Trophoblast cell (in vitro differentiated cells and primary cell): ENCODE data around the gene ADA.
A peak's percentile ranks its signal among the peaks of the same experiment; 100 is the strongest.

ENCODE experiments used
- DNase-seq, 2 donors: peaks; one replicate each; pipeline ENCODE4 v3.0.0-alpha.2; 2016
- H2AFZ ChIP-seq: 2 replicates; pipeline ENCODE4 v1.6.1; 2013; ENCODE audit warnings: low read length, moderate library complexity, mild to moderate bottlenecking; ENCODE audit not compliant: insufficient read depth, poor library complexity
- H2AK5ac ChIP-seq: 2 replicates; pipeline ENCODE4 v1.6.1; 2013; ENCODE audit warnings: mild to moderate bottlenecking, low read length
- H2BK120ac ChIP-seq: 2 replicates; pipeline ENCODE4 v1.6.1; 2013; ENCODE audit warnings: low read length, mild to moderate bottlenecking, moderate library complexity; ENCODE audit not compliant: insufficient read depth, poor library complexity
- H2BK12ac ChIP-seq: 2 replicates; pipeline ENCODE4 v1.6.1; 2013; ENCODE audit warnings: mild to moderate bottlenecking, low read length, moderate library complexity
- H2BK5ac ChIP-seq: 2 replicates; pipeline ENCODE4 v1.6.1; 2013; ENCODE audit warnings: low read length, low read depth, moderate library complexity, mild to moderate bottlenecking; ENCODE audit not compliant: poor library complexity
- H3K14ac ChIP-seq: 2 replicates; pipeline ENCODE4 v1.6.1; 2013; ENCODE audit warnings: mild to moderate bottlenecking, low read length
- H3K18ac ChIP-seq: 2 replicates; pipeline ENCODE4 v1.6.1; 2013; ENCODE audit warnings: mild to moderate bottlenecking, low read length
- H3K23ac ChIP-seq: 2 replicates; pipeline ENCODE4 v1.6.1; 2013; ENCODE audit warnings: low read length
- H3K27ac ChIP-seq: 2 replicates; pipeline ENCODE4 v1.5.1; 2013; ENCODE audit warnings: low read depth, mild to moderate bottlenecking, inconsistent platforms, low read length, moderate library complexity
- H3K27me3 ChIP-seq: 2 replicates; pipeline ENCODE4 v1.6.1; 2013; ENCODE audit warnings: inconsistent platforms, mild to moderate bottlenecking, low read length, moderate library complexity; ENCODE audit not compliant: insufficient read depth
- H3K36me3 ChIP-seq, 2 experiments: 1 replicate in 1 of 2; 2 replicates in 1 of 2; pipeline ENCODE4 v1.6.1; 2013; ENCODE audit warnings: low read length in 2 of 2, mild to moderate bottlenecking in 2 of 2, moderate library complexity in 1 of 2; ENCODE audit not compliant: insufficient read depth in 2 of 2, control insufficient read depth in 1 of 2
- H3K4ac ChIP-seq: 2 replicates; pipeline ENCODE4 v1.6.1; 2013; ENCODE audit warnings: low read depth, mild to moderate bottlenecking, low read length, moderate library complexity
- H3K4me1 ChIP-seq, 2 experiments: 1 replicate in 1 of 2; 2 replicates in 1 of 2; pipeline ENCODE4 v1.6.1; 2013; ENCODE audit warnings: low read length in 2 of 2, mild to moderate bottlenecking in 2 of 2, moderate library complexity in 1 of 2; ENCODE audit not compliant: insufficient read depth in 2 of 2, control insufficient read depth in 1 of 2
- H3K4me2 ChIP-seq: 2 replicates; pipeline ENCODE4 v1.6.1; 2013; ENCODE audit warnings: inconsistent platforms, mild to moderate bottlenecking, low read length, moderate library complexity
- H3K4me3 ChIP-seq: 2 replicates; pipeline ENCODE4 v1.5.1; 2013; ENCODE audit warnings: mild to moderate bottlenecking, low read depth, low read length, inconsistent platforms
- H3K79me1 ChIP-seq: one replicate; pipeline ENCODE4 v1.6.1; 2013; ENCODE audit warnings: low read length
- H3K79me2 ChIP-seq: 2 replicates; pipeline ENCODE4 v1.6.1; 2013; ENCODE audit warnings: low read length, mild to moderate bottlenecking; ENCODE audit not compliant: control insufficient read depth, insufficient read depth, poor library complexity
- H3K9ac ChIP-seq: 2 replicates; pipeline ENCODE4 v1.6.1; 2013; ENCODE audit warnings: mild to moderate bottlenecking, low read length
- H3K9me3 ChIP-seq: 2 replicates; pipeline ENCODE4 v1.6.1; 2013; ENCODE audit warnings: low read depth, mild to moderate bottlenecking, control low read depth, inconsistent platforms, low read length; ENCODE audit not compliant: insufficient read depth
- H4K12ac ChIP-seq: 2 replicates; pipeline ENCODE4 v1.6.1; 2013; ENCODE audit warnings: low read depth, mild to moderate bottlenecking, low read length, moderate library complexity
- H4K8ac ChIP-seq: 2 replicates; pipeline ENCODE4 v1.6.1; 2013; ENCODE audit warnings: low read depth, mild to moderate bottlenecking, low read length, moderate library complexity
- H4K91ac ChIP-seq: one replicate; pipeline ENCODE4 v1.6.1; 2013; ENCODE audit warnings: low read depth, mild to moderate bottlenecking, low read length, moderate library complexity
- WGBS: extraction: QIAGEN DNeasy Blood & Tissue Kit; methylation state at CpG from one replicate; pipeline ENCODE4 v1.1.7; 2013; ENCODE audit warnings: missing lambda C conversion rate; ENCODE audit not compliant: insufficient read length, insufficient coverage; ENCODE audit errors: extremely low coverage; 5-methylcytosine and 5-hydroxymethylcytosine counted together

Gene ADA

GRCh38 chr20:44600758-44601201 lies 50.7 kb downstream of the ADA start:
- H4K12ac ChIP-seq, result no peak overlapping the region
- H2BK12ac ChIP-seq, result peak overlapping the region; percentile 85
- H3K4ac ChIP-seq, result no peak overlapping the region
- H4K8ac ChIP-seq, result no peak overlapping the region
- no peak overlapping the region for H3K23ac ChIP-seq
- WGBS, result no CpG with 5 or more reads among the region's 11 CpGs
- H3K9ac ChIP-seq, result no peak overlapping the region
- H3K9me3 ChIP-seq, result peaks cover 1% of the 10 kb centered on the region
- no peak overlapping the region for H3K4me2 ChIP-seq
- peaks cover 6% of the 10 kb centered on the region for H3K79me1 ChIP-seq
- H3K27ac ChIP-seq, result no peak overlapping the region
- no peak overlapping the region for H3K14ac ChIP-seq
- H3K18ac ChIP-seq, result no peak overlapping the region
- H3K4me3 ChIP-seq, result no peak overlapping the region
- peaks cover 11 to 12% of the 10 kb centered on the region in 2 experiments for H3K4me1 ChIP-seq
- no peaks in the 10 kb centered on the region for H3K36me3 ChIP-seq
- peak overlapping the region; percentile 3 for H2AK5ac ChIP-seq
- no peaks in the 10 kb centered on the region for H3K79me2 ChIP-seq
- H2BK120ac ChIP-seq, result no peak overlapping the region
- H2BK5ac ChIP-seq, result no peak overlapping the region
- H2AFZ ChIP-seq, result peak overlapping the region; percentile 58
- peak overlapping the region; percentile 39 for H4K91ac ChIP-seq
- no peak for DNase-seq
- no peaks in the 10 kb centered on the region for H3K27me3 ChIP-seq

- Histone ChIP-seq H3K14ac (no peak overlapping the region), H2BK120ac (no peak overlapping the region), H3K79me2 (no peaks in the 10 kb centered on the region), H3K9ac (no peak overlapping the region), H4K12ac (no peak overlapping the region), H3K4me2 (no peak overlapping the region), H3K27ac (no peak overlapping the region), H3K36me3 (no peaks in the 10 kb centered on the region), H3K79me1 (peaks cover 6% of the 10 kb centered on the region), H3K9me3 (peaks cover 1% of the 10 kb centered on the region), H2BK5ac (no peak overlapping the region), H3K4ac (no peak overlapping the region), H2BK12ac (no peak overlapping the region), H3K23ac (no peak overlapping the region), H2AFZ (no peak overlapping the region), H2AK5ac (no peak overlapping the region), H3K4me1 (peaks cover 11 to 12% of the 10 kb centered on the region in 2 experiments), H4K8ac (no peak overlapping the region), H3K18ac (no peak overlapping the region), H3K27me3 (no peaks in the 10 kb centered on the region), H4K91ac (no peak overlapping the region), H3K4me3 (no peak overlapping the region)
- WGBS, result no CpG with 5 or more reads among the region's 4 CpGs
- DNase-seq, result no peak
Observed at GRCh38 chr20:44600301-44600700, 51.2 kb downstream of the ADA start.

- no peak overlapping the region for H2AFZ ChIP-seq
- WGBS, result no CpG with 5 or more reads among the region's 1 CpG
- H3K79me2 ChIP-seq, result no peaks in the 10 kb centered on the region
- no peak overlapping the region for H3K4ac ChIP-seq
- H3K23ac ChIP-seq, result no peak overlapping the region
- H2AK5ac ChIP-seq, result no peak overlapping the region
- H3K36me3 ChIP-seq, result no peaks in the 10 kb centered on the region
- no peak overlapping the region for H2BK120ac ChIP-seq
- H3K9me3 ChIP-seq, result peaks cover 1% of the 10 kb centered on the region
- DNase-seq, result no peak
- no peak overlapping the region for H4K12ac ChIP-seq
- peak overlapping the region; percentile 70 for H4K91ac ChIP-seq
- no peak overlapping the region for H3K9ac ChIP-seq
- H3K27me3 ChIP-seq, result no peaks in the 10 kb centered on the region
- H3K27ac ChIP-seq, result no peak overlapping the region
- no peak overlapping the region for H4K8ac ChIP-seq
- H3K18ac ChIP-seq, result no peak overlapping the region
- no peak overlapping the region for H3K4me3 ChIP-seq
- peaks cover 9% of the 10 kb centered on the region for H3K79me1 ChIP-seq
- no peak overlapping the region for H3K14ac ChIP-seq
- H2BK5ac ChIP-seq, result no peak overlapping the region
- H3K4me2 ChIP-seq, result no peak overlapping the region
- no peak overlapping the region for H2BK12ac ChIP-seq
- peaks cover 12 to 13% of the 10 kb centered on the region in 2 experiments for H3K4me1 ChIP-seq
Observed at GRCh38 chr20:44599715-44600114, 51.8 kb downstream of the ADA start.

GRCh38 chr20:44598423-44599305 lies 52.8 kb downstream of the ADA start:
- peak overlapping the region; percentile 39 for H2AFZ ChIP-seq
- H3K27me3 ChIP-seq, result no peaks in the 10 kb centered on the region
- H3K4me3 ChIP-seq, result no peak overlapping the region
- H3K18ac ChIP-seq, result no peak overlapping the region
- H2AK5ac ChIP-seq, result peak overlapping the region; percentile 48
- H2BK5ac ChIP-seq, result no peak overlapping the region
- no peak overlapping the region for H3K4me2 ChIP-seq
- H3K4ac ChIP-seq, result no peak overlapping the region
- H4K91ac ChIP-seq, result peak overlapping the region; percentile 32
- WGBS, result no CpG with 5 or more reads among the region's 4 CpGs
- peaks cover 12 to 13% of the 10 kb centered on the region in 2 experiments for H3K4me1 ChIP-seq
- H3K14ac ChIP-seq, result no peak overlapping the region
- peak overlapping the region; percentile 49 for H4K8ac ChIP-seq
- H3K9ac ChIP-seq, result no peak overlapping the region
- no peak for DNase-seq
- H2BK120ac ChIP-seq, result peak overlapping the region; percentile 54
- no peak overlapping the region for H3K27ac ChIP-seq
- H4K12ac ChIP-seq, result no peak overlapping the region
- H3K36me3 ChIP-seq, result no peaks in the 10 kb centered on the region
- H3K79me1 ChIP-seq, result peaks cover 9% of the 10 kb centered on the region
- H3K23ac ChIP-seq, result no peak overlapping the region
- H3K9me3 ChIP-seq, result peaks cover 1% of the 10 kb centered on the region
- H2BK12ac ChIP-seq, result peak overlapping the region; percentile 52
- no peaks in the 10 kb centered on the region for H3K79me2 ChIP-seq
